GM19455 (cell line): Measurements from ENCODE around the gene GAK.
A peak's percentile ranks its signal among the peaks of the same experiment; 100 is the strongest.
"Not testable (repeated sequence)": the region's sequence is repeated elsewhere in the genome, so short reads cannot be mapped to it uniquely, and the experiment has no call there.

Experiments
- ATAC-seq: cut with Tn5 transposase; IDR thresholded peaks from one replicate; pipeline ENCODE4 v1.9.1; 2021; ENCODE audit not compliant: unreplicated experiment

Gene GAK

GRCh38 chr4:929096-929765 is 2.9 kb downstream of the GAK start:
- ATAC-seq = no peak

DNA sequence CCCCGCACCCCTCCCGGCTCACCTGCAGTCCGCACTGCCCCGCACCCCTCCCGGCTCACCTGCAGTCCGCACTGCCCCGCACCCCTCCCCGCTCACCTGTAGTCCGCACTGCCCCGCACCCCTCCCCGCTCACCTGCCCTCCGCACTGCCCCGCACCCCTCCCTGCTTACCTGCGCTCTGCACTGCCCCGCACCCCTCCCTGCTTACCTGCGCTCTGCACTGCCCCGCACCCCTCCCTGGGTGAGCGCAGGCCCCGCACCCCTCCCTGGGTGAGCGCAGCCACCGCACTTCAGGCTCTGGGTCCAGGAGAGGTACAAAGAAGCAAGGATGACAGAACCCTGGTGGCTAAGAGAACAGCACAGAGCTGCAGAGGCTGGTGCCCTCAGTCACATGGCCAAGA is 4.5 kb downstream of the GAK start:
- ATAC-seq = not testable (repeated sequence)

DNA sequence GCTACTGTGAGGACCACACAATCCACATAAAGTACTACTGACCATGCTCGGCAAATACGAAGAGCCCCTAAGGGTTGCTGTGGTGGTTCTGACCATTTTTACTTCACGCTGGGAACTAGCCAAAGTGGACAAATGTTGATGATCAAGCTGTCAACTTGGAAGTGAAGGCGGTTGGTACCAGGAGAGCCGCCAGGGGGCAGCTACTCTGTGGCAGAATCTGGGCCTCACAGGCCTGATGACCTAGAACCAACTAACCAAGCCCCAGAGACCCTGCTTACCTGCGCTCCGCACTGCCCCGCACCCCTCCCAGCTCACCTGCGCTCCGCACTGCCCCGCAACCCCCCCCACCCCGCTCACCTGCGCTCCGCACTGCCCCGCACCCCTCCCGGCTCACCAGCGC is 5.6 kb downstream of the GAK start:
- ATAC-seq = no peak

DNA sequence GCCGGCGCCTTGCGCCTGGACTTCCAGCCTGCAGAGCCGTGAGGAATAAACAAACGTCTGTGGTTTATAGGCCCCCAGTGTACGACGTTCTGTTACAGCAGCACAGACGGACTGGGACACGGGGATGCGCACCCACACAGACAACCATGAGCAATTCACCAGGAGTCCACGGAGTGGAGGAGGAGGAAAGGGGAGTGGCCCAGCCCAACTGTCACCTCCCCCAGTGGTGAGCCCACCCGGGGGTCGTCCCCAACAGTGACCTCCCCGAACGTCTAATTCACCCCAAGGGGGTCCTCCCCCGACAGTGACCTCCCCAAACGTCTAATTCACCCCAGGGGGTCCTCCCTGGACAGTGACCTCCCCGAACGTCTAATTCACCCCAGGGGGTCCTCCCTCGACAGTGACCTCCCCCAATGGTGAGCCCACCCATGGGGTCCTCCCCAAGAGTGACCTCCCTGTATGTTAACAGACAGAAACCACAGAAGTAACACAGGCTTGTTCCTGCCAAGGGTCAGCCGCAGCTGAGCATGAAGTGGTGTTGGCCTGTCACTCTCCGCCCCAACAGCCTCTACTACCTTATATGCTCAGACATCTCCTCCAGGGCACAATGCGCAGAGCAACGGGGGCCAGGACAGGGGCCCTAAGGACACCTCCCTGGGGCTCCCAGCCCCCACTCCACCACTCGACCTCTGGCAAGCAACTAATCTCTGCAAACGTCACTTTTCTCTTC is 6.2 kb downstream of the GAK start:
- ATAC-seq = no peak

- ATAC-seq = no peak
Observed at GRCh38 chr4:925171-925570, 6.9 kb downstream of the GAK start.

DNA sequence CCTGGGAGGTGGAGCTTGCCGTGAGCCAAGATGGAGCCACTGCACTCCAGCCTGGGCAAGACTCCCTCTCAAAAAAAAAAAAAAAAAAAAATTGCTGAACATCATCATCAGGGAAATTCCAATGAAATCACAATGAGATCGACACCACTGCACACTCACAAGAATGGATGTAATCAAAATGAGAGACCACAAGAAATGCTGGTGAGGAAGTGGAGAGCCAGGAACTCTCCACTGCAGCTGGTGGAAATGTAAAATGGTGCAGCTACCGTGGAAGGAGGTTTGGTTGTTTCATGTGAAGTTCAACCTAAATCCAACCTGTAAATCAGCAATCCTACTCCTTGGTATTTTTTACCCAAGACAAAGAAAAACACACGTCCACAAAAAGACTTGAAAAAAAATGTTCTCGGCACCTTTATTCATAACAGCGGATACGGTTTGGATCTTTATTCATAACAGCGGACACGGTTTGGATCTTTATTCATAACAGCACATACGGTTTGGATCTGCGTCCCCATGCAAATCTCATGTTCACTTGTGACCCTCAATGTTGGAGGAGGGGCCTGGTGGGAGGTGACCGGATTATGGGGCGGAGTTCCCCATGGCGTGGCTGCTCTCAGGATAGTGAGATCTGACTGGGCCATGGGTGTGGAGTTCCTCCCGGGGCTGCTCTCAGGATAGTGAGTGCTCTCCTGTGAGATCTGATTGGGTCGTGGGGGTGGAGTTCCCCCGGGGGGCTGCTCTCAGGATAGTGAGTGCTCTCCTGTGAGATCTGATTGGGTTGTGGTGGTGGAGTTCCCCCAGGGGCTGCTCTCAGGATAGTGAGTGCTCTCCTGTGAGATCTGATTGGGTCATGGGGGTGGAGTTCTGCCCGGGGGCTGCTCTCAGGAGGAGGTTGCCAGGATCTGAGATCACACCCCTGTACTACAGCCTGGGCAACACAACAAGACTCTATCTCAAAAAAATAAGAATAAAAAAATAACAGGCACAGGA is 7.7 kb downstream of the GAK start:
- ATAC-seq = peak; percentile 62

- ATAC-seq = no peak
Observed at GRCh38 chr4:921830-922331, 10.2 kb downstream of the GAK start.

DNA sequence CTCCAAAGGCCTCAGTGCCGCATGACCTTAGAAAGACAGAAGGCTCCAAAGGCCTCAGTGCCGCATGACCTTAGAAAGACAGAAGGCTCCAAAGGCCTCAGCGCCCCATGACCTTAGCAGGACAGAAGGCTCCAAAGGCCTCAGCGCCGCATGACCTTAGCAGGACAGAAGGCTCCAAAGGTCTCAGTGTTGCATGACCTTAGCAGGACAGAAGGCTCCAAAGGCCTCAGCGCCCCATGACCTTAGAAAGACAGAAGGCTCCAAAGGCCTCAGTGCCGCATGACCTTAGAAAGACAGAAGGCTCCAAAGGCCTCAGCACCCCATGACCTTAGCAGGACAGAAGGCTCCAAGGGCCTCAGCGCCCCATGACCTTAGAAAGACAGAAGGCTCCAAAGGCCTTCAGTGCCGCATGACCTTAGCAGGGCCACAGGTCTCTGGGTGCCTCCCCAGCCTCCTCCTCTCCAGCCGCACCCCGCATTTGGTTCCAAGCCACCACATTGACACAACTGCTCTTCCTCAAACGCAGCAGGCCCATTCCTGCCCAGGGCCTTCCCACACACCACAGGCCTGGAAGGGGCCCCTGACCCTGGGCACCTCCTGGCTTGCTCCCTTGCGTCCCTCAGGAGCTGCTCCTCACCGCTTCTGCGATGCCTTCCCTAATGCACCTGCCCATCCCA is 13.0 kb downstream of the GAK start:
- not testable (repeated sequence) for ATAC-seq

- not testable (repeated sequence) for ATAC-seq
Observed at GRCh38 chr4:918591-918990, 13.5 kb downstream of the GAK start.

GRCh38 chr4:917992-918391 is 14.1 kb downstream of the GAK start:
- no peak for ATAC-seq

GRCh38 chr4:917466-917865 is 14.7 kb downstream of the GAK start:
- no peak for ATAC-seq

DNA sequence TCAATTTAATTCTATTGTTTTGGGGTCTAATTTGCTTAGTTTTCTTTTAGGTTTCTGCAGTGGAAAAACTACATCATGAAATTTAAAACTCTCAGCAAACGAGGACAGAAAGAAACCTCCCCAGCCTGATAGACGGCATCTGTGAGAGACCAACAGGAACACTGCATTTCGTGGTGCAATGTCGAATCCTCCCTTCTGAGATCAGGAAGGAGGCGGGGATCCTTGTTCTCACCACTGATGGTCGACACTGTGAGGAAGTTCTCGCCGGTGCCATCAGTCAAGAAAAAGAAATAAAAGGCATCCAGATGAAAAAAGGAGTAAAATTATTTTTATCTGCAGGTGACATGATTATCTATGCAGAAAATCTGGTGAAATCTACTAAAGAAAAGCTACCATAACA is 16.5 kb downstream of the GAK start:
- no peak for ATAC-seq

DNA sequence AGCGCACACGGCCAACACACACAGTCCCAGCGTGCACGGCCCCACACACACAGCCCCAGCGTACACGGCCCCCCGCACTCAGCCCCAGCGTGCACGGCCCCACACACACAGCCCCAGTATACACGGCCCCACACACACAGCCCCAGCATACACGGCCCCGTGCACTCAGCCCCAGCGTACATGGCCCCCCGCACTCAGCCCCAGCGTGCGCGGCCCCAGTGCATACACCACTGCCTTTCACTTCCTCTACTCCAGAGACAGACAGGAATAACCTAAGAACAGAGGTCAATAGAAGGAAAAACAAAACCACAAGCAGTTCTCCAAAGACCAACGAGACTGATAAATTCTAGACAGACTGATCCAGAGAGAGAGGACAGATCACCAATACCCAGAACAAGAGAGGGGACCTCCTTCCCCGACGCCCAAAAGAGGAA is 17.1 kb downstream of the GAK start:
- ATAC-seq = no peak

- ATAC-seq = no peak
Observed at GRCh38 chr4:914531-914930, 17.6 kb downstream of the GAK start.

GRCh38 chr4:913280-913618 is 18.9 kb downstream of the GAK start:
- no peak for ATAC-seq

- no peak for ATAC-seq
Observed at GRCh38 chr4:912548-913279, 19.4 kb downstream of the GAK start.

- no peak for ATAC-seq
Observed at GRCh38 chr4:911871-912490, 20.1 kb downstream of the GAK start.

DNA sequence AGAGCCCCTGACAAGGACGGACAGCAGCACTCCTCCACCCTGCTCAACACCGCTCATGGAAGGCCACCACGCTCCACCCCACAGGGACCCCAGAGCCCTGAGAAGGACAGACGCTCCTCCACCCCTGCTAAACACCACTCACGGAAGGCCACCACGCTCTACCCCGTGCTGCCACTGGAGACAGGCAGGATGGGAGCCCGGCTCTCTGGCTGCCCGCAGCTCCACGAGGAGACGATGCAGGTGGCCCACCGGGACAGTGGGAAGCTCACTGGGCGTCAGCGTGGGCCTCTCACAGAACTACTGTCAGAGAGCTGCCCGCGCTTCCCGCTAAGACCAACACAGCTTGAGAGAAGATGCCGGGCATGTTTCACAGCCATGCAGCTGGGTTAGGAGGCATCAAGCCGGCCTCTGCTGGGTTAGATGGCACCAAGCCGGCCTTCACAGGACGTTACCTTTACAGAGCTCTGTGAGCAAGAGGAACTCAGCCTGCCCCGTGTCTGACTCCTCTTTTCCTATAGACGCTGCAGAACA is 20.8 kb downstream of the GAK start:
- ATAC-seq = no peak

DNA sequence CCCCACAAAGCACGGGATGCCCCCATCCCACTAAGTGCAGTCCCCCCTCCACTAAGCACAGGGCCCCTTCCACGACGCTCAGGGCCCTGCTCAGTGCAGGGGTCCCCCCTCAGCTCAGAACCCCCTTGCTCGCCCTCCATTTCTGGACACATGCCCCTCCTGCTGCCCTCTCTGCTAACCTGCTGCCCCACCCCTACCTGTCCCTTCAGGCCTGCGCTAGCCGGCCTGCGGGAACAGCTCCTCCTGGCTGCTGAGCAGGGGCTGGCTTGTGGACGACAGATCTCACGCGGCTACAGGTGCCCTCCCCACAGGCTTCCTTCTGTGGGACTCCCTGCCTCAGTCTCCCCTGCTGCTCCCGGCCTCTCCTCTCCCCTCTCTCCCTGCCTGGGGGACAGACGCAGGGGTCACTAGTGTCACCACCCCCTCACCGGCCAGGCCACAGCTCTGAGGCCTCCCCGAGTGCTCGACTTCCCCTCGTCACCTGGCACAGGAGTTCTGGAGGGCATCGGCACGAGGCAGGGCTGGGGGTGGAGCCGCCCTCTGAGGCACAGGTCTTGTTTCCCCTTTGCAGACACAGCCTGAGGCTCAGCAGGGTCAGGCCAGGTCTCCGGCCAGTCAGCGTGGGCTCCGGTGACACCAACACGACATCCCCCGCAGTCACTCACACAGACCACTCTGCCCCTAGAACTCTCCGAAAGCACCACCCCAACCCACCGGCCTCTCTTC is 21.6 kb downstream of the GAK start:
- ATAC-seq = no peak
